Suprapubic skin (tissue), 4 donors: ENCODE data around the gene ZYG11A. TPM values are rescaled to one million over a fixed set of nuclear protein-coding genes. Genes with fewer than 3 reads are reported as not detected.

ENCODE experiments used
- DNase-seq, 2 donors: peaks; one replicate each; pipeline ENCODE4 v3.0.0-alpha.2; 2019; ENCODE audit warnings: low spot score in 2 of 2
- H3K27ac ChIP-seq: fragments of 200-600 bp; sonication (generic); one replicate; pipeline ENCODE4 v1.5.1; 2019
- H3K27me3 ChIP-seq: fragments of 200-600 bp; sonication (generic); one replicate; pipeline ENCODE4 v1.5.1; 2019
- H3K36me3 ChIP-seq: fragments of 200-600 bp; sonication (generic); one replicate; pipeline ENCODE4 v1.5.1; 2019
- H3K4me1 ChIP-seq: fragments of 200-600 bp; sonication (generic); one replicate; pipeline ENCODE4 v1.5.1; 2019
- H3K4me3 ChIP-seq: fragments of 200-600 bp; sonication (generic); one replicate; pipeline ENCODE4 v1.5.1; 2019; ENCODE audit warnings: mild to moderate bottlenecking
- H3K9me3 ChIP-seq: fragments of 200-600 bp; sonication (generic); one replicate; pipeline ENCODE4 v1.5.1; 2019
- CTCF ChIP-seq, 2 donors: fragments of 200-600 bp in 1 of 2; fragments of 450-650 bp in 1 of 2; sonication (generic) in 1 of 2; IDR thresholded peaks; one replicate each; pipeline ENCODE4 v1.5.1; 2016 to 2019; ENCODE audit warnings: antibody characterized with exemption in 2 of 2, mild to moderate bottlenecking in 1 of 2, moderate library complexity in 1 of 2
- EP300 ChIP-seq: sonication (generic); formaldehyde crosslinking; IDR thresholded peaks from one replicate; pipeline ENCODE4 v1.6.1; 2017; ENCODE audit warnings: antibody characterized with exemption
- POLR2A ChIP-seq, 2 donors: fragments of 450-650 bp; IDR thresholded peaks; one replicate each; pipeline ENCODE4 v1.6.1; 2017; ENCODE audit warnings: antibody characterized with exemption in 2 of 2, mild to moderate bottlenecking in 2 of 2, moderate library complexity in 2 of 2
- POLR2AphosphoS5 ChIP-seq, 3 donors: sonication (generic); formaldehyde crosslinking; IDR thresholded peaks; one replicate each; pipeline ENCODE4 v1.6.1; 2017; ENCODE audit warnings: antibody characterized with exemption in 3 of 3
- WGBS: methylation state at CpG from one replicate; pipeline ENCODE4 v1.1.5; 2018; 5-methylcytosine and 5-hydroxymethylcytosine counted together
- total RNA-seq, 4 donors: library from RNA; depleted of rRNA; stranded (reverse); fragments of >200 nt; gene quantifications; one replicate each; pipeline ENCODE4 v1.1.0, GENCODE V29; 2016

ZYG11A gene
- total RNA-seq, 4 donors from 2014 or later: 0.26 TPM; not detected in 3

GRCh38 chr1:52917581-52917980, 75.0 kb downstream of the ZYG11A start:
- H3K27me3 ChIP-seq: no peaks in the 10 kb centered on the region
- TF ChIP-seq POLR2A (IDR thresholded peaks at IDR 0.05): no peak
- TF ChIP-seq EP300: no peak
- no peak for TF ChIP-seq CTCF (IDR thresholded peaks at IDR 0.05)
- TF ChIP-seq POLR2AphosphoS5 (IDR thresholded peaks at IDR 0.05): no peak
- H3K4me3 ChIP-seq: no peak overlapping the region
- DNase-seq: no peak
- 86% methylated on average over 1 of the region's 1 CpG for WGBS
- H3K36me3 ChIP-seq: no peaks in the 10 kb centered on the region
- no peak overlapping the region for H3K27ac ChIP-seq
- peaks cover 39% of the 10 kb centered on the region for H3K4me1 ChIP-seq
- H3K9me3 ChIP-seq: no peaks in the 10 kb centered on the region

- DNase-seq: no peak
- peaks cover 39% of the 10 kb centered on the region for H3K4me1 ChIP-seq
- no peak overlapping the region for H3K27ac ChIP-seq
- H3K27me3 ChIP-seq: no peaks in the 10 kb centered on the region
- H3K36me3 ChIP-seq: no peaks in the 10 kb centered on the region
- TF ChIP-seq POLR2AphosphoS5 (IDR thresholded peaks at IDR 0.05) (no peak), CTCF (IDR thresholded peaks at IDR 0.05) (no peak), POLR2A (IDR thresholded peaks at IDR 0.05) (no peak), EP300 (no peak)
- H3K4me3 ChIP-seq: no peak overlapping the region
- no peaks in the 10 kb centered on the region for H3K9me3 ChIP-seq
- WGBS: 65% methylated on average over 6 of the region's 6 CpGs
Measured at GRCh38 chr1:52918201-52918600, 75.6 kb downstream of the ZYG11A start.

- no peak for DNase-seq
- no peaks in the 10 kb centered on the region for H3K36me3 ChIP-seq
- H3K27me3 ChIP-seq: no peaks in the 10 kb centered on the region
- 91% methylated on average over 7 of the region's 7 CpGs for WGBS
- no peak overlapping the region for H3K27ac ChIP-seq
- no peaks in the 10 kb centered on the region for H3K9me3 ChIP-seq
- no peak for TF ChIP-seq EP300
- no peak for TF ChIP-seq CTCF (IDR thresholded peaks at IDR 0.05)
- no peak for TF ChIP-seq POLR2A (IDR thresholded peaks at IDR 0.05)
- no peak for TF ChIP-seq POLR2AphosphoS5 (IDR thresholded peaks at IDR 0.05)
- peaks cover 39% of the 10 kb centered on the region for H3K4me1 ChIP-seq
- no peak overlapping the region for H3K4me3 ChIP-seq
Measured at GRCh38 chr1:52919051-52919722, 76.6 kb downstream of the ZYG11A start.

GRCh38 chr1:52919723-52920483, 77.3 kb downstream of the ZYG11A start:
- Histone ChIP-seq H3K27me3 (no peaks in the 10 kb centered on the region), H3K27ac (no peak overlapping the region), H3K36me3 (no peaks in the 10 kb centered on the region), H3K4me3 (peak overlapping the region; percentile 75), H3K9me3 (no peaks in the 10 kb centered on the region), H3K4me1 (peaks cover 37% of the 10 kb centered on the region)
- no peak for DNase-seq
- no peak for TF ChIP-seq CTCF (IDR thresholded peaks at IDR 0.05)
- no peak for TF ChIP-seq POLR2AphosphoS5 (IDR thresholded peaks at IDR 0.05)
- no peak for TF ChIP-seq EP300
- no peak for TF ChIP-seq POLR2A (IDR thresholded peaks at IDR 0.05)
- 86% methylated on average over 10 of the region's 10 CpGs for WGBS

GRCh38 chr1:52920791-52921291, 78.3 kb downstream of the ZYG11A start:
- no peak for DNase-seq
- H3K4me1 ChIP-seq: peaks cover 29% of the 10 kb centered on the region
- TF ChIP-seq CTCF (IDR thresholded peaks at IDR 0.05) (no peak), EP300 (no peak), POLR2AphosphoS5 (IDR thresholded peaks at IDR 0.05) (no peak), POLR2A (IDR thresholded peaks at IDR 0.05) (no peak)

More at GRCh38 chr1:52920791-52921291, 78.3 kb downstream of the ZYG11A start:
- no peaks in the 10 kb centered on the region for H3K36me3 ChIP-seq
- H3K27ac ChIP-seq: peak overlapping the region; percentile 87
- WGBS: 17% methylated on average over 11 of the region's 35 CpGs
- no peaks in the 10 kb centered on the region for H3K27me3 ChIP-seq
- H3K9me3 ChIP-seq: no peaks in the 10 kb centered on the region
- H3K4me3 ChIP-seq: peak overlapping the region; percentile 75
